Measurements from ENCODE around the gene TACO1. TPM values are rescaled to one million over a fixed set of nuclear protein-coding genes. Genes with fewer than 3 reads are reported as not detected.

Gene TACO1
- total and polyA plus RNA-seq, 10 donors = 10.6 to 19.1 (median 15.3) TPM

GRCh38 chr17:63613663-63614062 lies 13.0 kb downstream of the TACO1 start:
- intact Hi-C loops (cut with DNase I; ENCODE audit: low total_unique reads) = loop anchor here (2.0 kb wide), 1 partner anchor 187 kb away; no protein-coding TSS in a partner anchor
- Histone ChIP-seq H3K36me3 (peaks cover 0 to 27% (median 21%) of the 10 kb centered on the region in 6 donors), H3K9me3 (no peaks in the 10 kb centered on the region), H3K4me1 (peaks cover 0 to 13% (median 6%) of the 10 kb centered on the region in 6 donors), H3K27ac (no peak overlapping the region), H3K27me3 (replicated peaks in 1 of 7) (no peaks in the 10 kb centered on the region), H3K4me3 (no peak overlapping the region)
- 90 to 98% (median 93%) methylated on average over 2 of the region's 2 CpGs for WGBS, 5 donors
- TF ChIP-seq POLR2AphosphoS5 (IDR thresholded peaks at IDR 0.05) (no peak), CTCF (IDR thresholded peaks at IDR 0.05 in 8 of 11, conservative IDR thresholded peaks at IDR 0.05 in 3 of 11) (no peak), POLR2A (IDR thresholded peaks at IDR 0.05) (no peak)
- no peak for DNase-seq

GRCh38 chr17:63621229-63621683 lies 20.6 kb downstream of the TACO1 start:
- no peaks in the 10 kb centered on the region for H3K36me3 ChIP-seq
- no peak for DNase-seq
- intact Hi-C loops (cut with DNase I; ENCODE audit: low total_unique reads) = loop anchor here (10.0 kb wide), 1 partner anchor 74 kb away; no protein-coding TSS in a partner anchor
- H3K4me3 ChIP-seq = peak overlapping the region; percentile 50 to 83 (median 76)
- peak overlapping the region; percentile 83 to 96 (median 88) for H3K27ac ChIP-seq
- no peak for TF ChIP-seq POLR2A (IDR thresholded peaks at IDR 0.05)
- H3K9me3 ChIP-seq = no peaks in the 10 kb centered on the region
- WGBS, 5 donors = 10 to 16% (median 13%) methylated on average over 10 of the region's 10 CpGs
- H3K4me1 ChIP-seq = peaks cover 16 to 44% (median 38%) of the 10 kb centered on the region in 6 donors
- H3K27me3 ChIP-seq (replicated peaks in 1 of 7) = no peaks in the 10 kb centered on the region

GRCh38 chr17:63621684-63622573 lies 21.2 kb downstream of the TACO1 start, which contains the start of gene MAP3K3:
MAP3K3 (plus strand) TSS chr17:63622417; CDS start chr17:63622760, 343 bp downstream.
- H3K4me1 ChIP-seq = peaks cover 22 to 50% (median 45%) of the 10 kb centered on the region in 6 donors
- TF ChIP-seq POLR2A (IDR thresholded peaks at IDR 0.05) (peak in 1 of 3 donors; percentile 81), POLR2AphosphoS5 (IDR thresholded peaks at IDR 0.05) (peak; percentile 95 to 97 (median 96)), CTCF (IDR thresholded peaks at IDR 0.05 in 8 of 11, conservative IDR thresholded peaks at IDR 0.05 in 3 of 11) (peak in 6 of 11 experiments; percentile 33 to 63 (median 50))
- intact Hi-C loops (cut with DNase I; ENCODE audit: low total_unique reads) = loop anchor here (10.0 kb wide), 1 partner anchor 73 kb away; no protein-coding TSS in a partner anchor
- peak; percentile 99 for DNase-seq
- H3K4me3 ChIP-seq = peak within 1 kb of the TSS; percentile 50 to 83 (median 76)
- H3K27ac ChIP-seq = peak within 1 kb of the TSS; percentile 83 to 96 (median 88)
- no peaks in the 10 kb centered on the region for H3K36me3 ChIP-seq
- no peaks in the 10 kb centered on the region for H3K9me3 ChIP-seq
- H3K27me3 ChIP-seq (replicated peaks in 1 of 7) = no peaks in the 10 kb centered on the region
- 0 to 1% (median 1%) methylated on average over 52 to 75 of the region's 75 CpGs for WGBS, 5 donors

GRCh38 chr17:63622574-63623390 lies 22.1 kb downstream of the TACO1 start:
- intact Hi-C loops (cut with DNase I; ENCODE audit: low total_unique reads) = loop anchor here (10.0 kb wide), 1 partner anchor 72 kb away; no protein-coding TSS in a partner anchor
- 0 to 1% (median 0%) methylated on average over 24 to 100 of the region's 100 CpGs for WGBS, 5 donors
- H3K36me3 ChIP-seq = no peaks in the 10 kb centered on the region
- no peaks in the 10 kb centered on the region for H3K9me3 ChIP-seq
- TF ChIP-seq POLR2AphosphoS5 (IDR thresholded peaks at IDR 0.05) = peak; percentile 67 to 84 (median 84)
- peak in 2 of 3 donors; percentile 27 to 28 for TF ChIP-seq POLR2A (IDR thresholded peaks at IDR 0.05)
- TF ChIP-seq CTCF (IDR thresholded peaks at IDR 0.05 in 8 of 11, conservative IDR thresholded peaks at IDR 0.05 in 3 of 11) = no peak
- H3K27ac ChIP-seq = peak overlapping the region; percentile 70 to 96 (median 88)
- H3K4me3 ChIP-seq = peak overlapping the region; percentile 44 to 83 (median 76)
- peaks cover 31 to 59% (median 53%) of the 10 kb centered on the region in 6 donors for H3K4me1 ChIP-seq
- no peaks in the 10 kb centered on the region for H3K27me3 ChIP-seq (replicated peaks in 1 of 7)
- peak; percentile 95 for DNase-seq
